Stimulated activated CD4-positive, alpha-beta T cell treated with anti-CD3 and anti-CD28 coated beads, Interleukin-1b, Interleukin-23, amount 100 ng/mL, for 1 hour (primary cell): ENCODE results near the gene MFAP2.
"Not testable (repeated sequence)": the region's sequence is repeated elsewhere in the genome, so short reads cannot be mapped to it uniquely, and the experiment has no call there.

ENCODE experiments used
- DNase-seq, 2 donors: peaks; one replicate each; pipeline ENCODE4 v3.0.0-alpha.2; 2020; ENCODE audit warnings: low read depth in 2 of 2

MFAP2 gene

GRCh38 chr1:16979475-16980327 lies 719 bp downstream of the MFAP2 start:
- DNase-seq: no peak

GRCh38 chr1:16978567-16979474 lies 1.6 kb downstream of the MFAP2 start:
- DNase-seq: no peak

- no peak for DNase-seq
Measured at GRCh38 chr1:16978139-16978538, 2.3 kb downstream of the MFAP2 start.

GRCh38 chr1:16977377-16977776 lies 3.0 kb downstream of the MFAP2 start:
- no peak for DNase-seq

- no peak for DNase-seq
Measured at GRCh38 chr1:16976966-16977365, 3.5 kb downstream of the MFAP2 start.

GRCh38 chr1:16975838-16976237 lies 4.6 kb downstream of the MFAP2 start:
- no peak for DNase-seq

- DNase-seq: no peak
Measured at GRCh38 chr1:16975211-16975610, 5.2 kb downstream of the MFAP2 start.

- DNase-seq: no peak
Measured at GRCh38 chr1:16973215-16973614, 7.2 kb downstream of the MFAP2 start.

GRCh38 chr1:16972189-16972895 lies 8.1 kb downstream of the MFAP2 start:
- DNase-seq: no peak

GRCh38 chr1:16971341-16972188 lies 8.9 kb downstream of the MFAP2 start:
- no peak for DNase-seq

GRCh38 chr1:16970132-16970910 lies 10.1 kb downstream of the MFAP2 start:
- DNase-seq: no peak

- DNase-seq: no peak
Measured at GRCh38 chr1:16969651-16970050, 10.8 kb downstream of the MFAP2 start.

GRCh38 chr1:16969057-16969611 lies 11.3 kb downstream of the MFAP2 start:
- no peak for DNase-seq

- no peak for DNase-seq
Measured at GRCh38 chr1:16968372-16968771, 12.0 kb downstream of the MFAP2 start.

GRCh38 chr1:16967962-16968361 lies 12.5 kb downstream of the MFAP2 start:
- DNase-seq: no peak

- DNase-seq: no peak
Measured at GRCh38 chr1:16967095-16967575, 13.3 kb downstream of the MFAP2 start.

GRCh38 chr1:16966282-16966681 lies 14.1 kb downstream of the MFAP2 start:
- no peak for DNase-seq

GRCh38 chr1:16965486-16966067 lies 14.8 kb downstream of the MFAP2 start:
- DNase-seq: no peak

- not testable (repeated sequence) for DNase-seq
Measured at GRCh38 chr1:16964169-16964568, 16.3 kb downstream of the MFAP2 start.
